Panc1 (cell line): Measurements from ENCODE around the gene ADAR. TPM values are rescaled to one million over a fixed set of nuclear protein-coding genes. Genes with fewer than 3 reads are reported as not detected.

Source experiments
- ATAC-seq: fragments of 200-7000 bp; cut with Tn5 transposase; 2 replicates; pipeline ENCODE4 v1.9.1; 2020; ENCODE audit warnings: mild to moderate bottlenecking, moderate library complexity
- BruUV-seq: library from RNA; stranded (reverse); fragments of 400-500 nt; replicated peaks from 2 replicates; lab custom pipeline; 2021; lab: Mats Ljungman, UMichigan
- CTCF ChIA-PET: fragments of 300-600 bp; sonication (Branson Sonifier 250); formaldehyde crosslinking; loops from one replicate; lab custom pipeline; 2022; ENCODE audit warnings: antibody characterized with exemption; lab: Charles Lee
- POLR2A ChIA-PET: fragments of 300-600 bp; sonication (Branson Sonifier 250); formaldehyde crosslinking; loops from one replicate; lab custom pipeline; 2022; ENCODE audit warnings: antibody characterized with exemption; lab: Charles Lee
- DNase-seq: peaks from one replicate; pipeline ENCODE4 v3.0.0-alpha.2; 2010; ENCODE audit warnings: low read depth, low spot score
- H3K27ac ChIP-seq: 2 replicates; pipeline ENCODE4 v1.5.1; 2011; ENCODE audit warnings: mild to moderate bottlenecking, low read length, inconsistent platforms
- H3K27me3 ChIP-seq: fragments of 200-500 bp; sonication (Bioruptor generic); 2 replicates; pipeline ENCODE4 v1.6.0; 2014; ENCODE audit warnings: low read length, inconsistent platforms; ENCODE audit not compliant: control insufficient read depth, insufficient read depth
- H3K36me3 ChIP-seq: fragments of 200-500 bp; sonication (Bioruptor generic); 2 replicates; pipeline ENCODE4 v1.5.1; 2014; ENCODE audit warnings: inconsistent platforms, mild to moderate bottlenecking, low read length, moderate library complexity; ENCODE audit not compliant: control insufficient read depth, insufficient read depth
- H3K4me1 ChIP-seq: 2 replicates; pipeline ENCODE4 v1.5.1; 2011; ENCODE audit warnings: inconsistent platforms, mild to moderate bottlenecking, low read length, moderate library complexity; ENCODE audit not compliant: control insufficient read depth, insufficient read depth
- H3K4me3 ChIP-seq, 2 experiments: 2 replicates each; pipeline ENCODE4 v1.5.1; 2011 to 2012; ENCODE audit warnings: low read depth in 2 of 2, low read length in 2 of 2, mild to moderate bottlenecking in 2 of 2, inconsistent platforms in 1 of 2, moderate library complexity in 1 of 2
- H3K9me3 ChIP-seq: fragments of 200-500 bp; sonication (Bioruptor generic); 2 replicates; pipeline ENCODE4 v1.5.1; 2014; ENCODE audit warnings: low read depth, mild to moderate bottlenecking, inconsistent platforms, low read length, moderate library complexity; ENCODE audit not compliant: control insufficient read depth, insufficient read depth
- CTCF ChIP-seq: fragments of 450-650 bp; IDR thresholded peaks from 2 replicates; pipeline ENCODE4 v1.5.1; 2017; ENCODE audit warnings: mild to moderate bottlenecking
- POLR2AphosphoS5 ChIP-seq: IDR thresholded peaks from 2 replicates; pipeline ENCODE4 v1.6.1; 2012; ENCODE audit warnings: mild to moderate bottlenecking, low read depth, low read length, moderate library complexity
- REST ChIP-seq, 2 experiments: IDR thresholded peaks; 2 replicates each; pipeline ENCODE4 v1.6.1; 2011 to 2012; ENCODE audit warnings: low read depth in 2 of 2, control low read depth in 1 of 2, low read length in 1 of 2, mild to moderate bottlenecking in 1 of 2, moderate library complexity in 1 of 2; ENCODE audit not compliant: insufficient read depth in 1 of 2
- SIN3A ChIP-seq: IDR thresholded peaks from 2 replicates; pipeline ENCODE4 v1.6.1; 2012; ENCODE audit warnings: low read depth, mild to moderate bottlenecking, low read length, moderate library complexity, borderline replicate concordance; ENCODE audit not compliant: insufficient read depth
- TCF7L2 ChIP-seq: IDR thresholded peaks from 2 replicates; pipeline ENCODE4 v1.6.1; 2011; ENCODE audit warnings: mild to moderate bottlenecking, low read depth, low read length, inconsistent platforms
- in situ Hi-C: cut with HindIII; loops from 2 replicates; pipeline ENCODE4 v1.10.0; 2016; ENCODE audit warnings: low sequenced_read_pairs, low pct_unique_long_range_greater_than_20kb
- intact Hi-C: fragments of 100-400 bp; cut with micrococcal nuclease; formaldehyde crosslinking; loops from one replicate; pipeline ENCODE4 v1.10.0; 2022; ENCODE audit not compliant: unreplicated experiment
- total RNA-seq: library from RNA; stranded (reverse); gene quantifications from one replicate; pipeline ENCODE4 v1.2.1, GENCODE V29; 2021; ENCODE audit not compliant: unreplicated experiment

Gene ADAR
- total RNA-seq, 1 experiment from 2014 or later: 136 TPM

- H3K36me3 ChIP-seq: no peaks in the 10 kb centered on the region; the same call in 1 of the 2 replicates
- no TSS peak for BruUV-seq
- in situ Hi-C loops: no loop called here
- peaks cover 17% of the 10 kb centered on the region; the same call in 1 of the 2 replicates for H3K9me3 ChIP-seq
- ATAC-seq (no peak), DNase-seq (no peak)
- intact Hi-C loops: no loop called here
- ChIA-PET POLR2A (no interaction called here), CTCF (no interaction called here)
- peaks cover 10% of the 10 kb centered on the region for H3K27me3 ChIP-seq
- H3K4me3 ChIP-seq: no peak overlapping the region
- TF ChIP-seq CTCF (no peak), SIN3A (no peak), POLR2AphosphoS5 (no peak), REST (IDR thresholded peaks at IDR 0.05; ENCODE audit: insufficient read depth in 1 of 2, low read depth in 2 of 2, low read length in 1 of 2) (no peak), TCF7L2 (no peak)
- peaks cover 10% of the 10 kb centered on the region; the same call in 1 of the 2 replicates for H3K4me1 ChIP-seq
- no peak overlapping the region for H3K27ac ChIP-seq
Observed at GRCh38 chr1:154629675-154630073, 21.7 kb upstream of the ADAR start.

GRCh38 chr1:154629061-154629674 is 21.2 kb upstream of the ADAR start:
- DNase-seq (no peak), ATAC-seq (no peak)
- Histone ChIP-seq H3K9me3 (peaks cover 17% of the 10 kb centered on the region; the same call in 1 of the 2 replicates), H3K4me1 (peaks cover 10% of the 10 kb centered on the region; the same call in 1 of the 2 replicates), H3K27ac (no peak overlapping the region; the same call in 1 of the 2 replicates), H3K4me3 (no peak overlapping the region), H3K36me3 (no peaks in the 10 kb centered on the region; the same call in none of the 2 replicates), H3K27me3 (peaks cover 10% of the 10 kb centered on the region)
- POLR2A ChIA-PET: interaction anchor here (0.7 kb wide), 1 partner anchor 24 kb away, joined by 10 read pairs; no protein-coding TSS in a partner anchor
- BruUV-seq: no TSS peak
- CTCF ChIA-PET: no interaction called here
- in situ Hi-C loops: no loop called here
- intact Hi-C loops: no loop called here
- TF ChIP-seq TCF7L2: no peak
- TF ChIP-seq SIN3A: no peak
- TF ChIP-seq POLR2AphosphoS5: no peak
- TF ChIP-seq CTCF: no peak
- no peak for TF ChIP-seq REST (IDR thresholded peaks at IDR 0.05; ENCODE audit: insufficient read depth in 1 of 2, low read depth in 2 of 2, low read length in 1 of 2)
